Measurements from ENCODE around the gene ALDH7A1.

GRCh38 chr5:126605525-126605924 is 10.5 kb upstream of the ALDH7A1 start:
- TF ChIP-seq EZH2 (optimal IDR thresholded peaks at IDR 0.05; ENCODE audit: low read depth, low read length): no peak
- TF ChIP-seq CTCF (IDR thresholded peaks at IDR 0.05; ENCODE audit: low read length): no peak
